ENCODE measurements around the gene NIN.
"Not testable (repeated sequence)": the region's sequence is repeated elsewhere in the genome, so short reads cannot be mapped to it uniquely, and the experiment has no call there.

NIN gene

GRCh38 chr14:50821510-50822464 lies 9.2 kb downstream of the NIN start:
- Mint-ChIP-seq H3K9me3 (no peaks in the 10 kb centered on the region), H3K27me3 (no peaks in the 10 kb centered on the region), H3K36me3 (ENCODE audit: insufficient read depth) (peaks cover 18% of the 10 kb centered on the region), H3K4me3 (peak overlapping the region; percentile 73 to 78), H3K27ac (peak overlapping the region; percentile 90 to 92), H3K4me1 (ENCODE audit: low read depth in 2 of 2) (peaks cover 59 to 81% of the 10 kb centered on the region in 2 donors)
- DNase-seq (peak; percentile 56 to 67 (median 60)), ATAC-seq (replicated peaks) (peak; percentile 85)

- Mint-ChIP-seq H3K27ac (peak overlapping the region; percentile 90 to 92), H3K9me3 (no peaks in the 10 kb centered on the region), H3K4me3 (peak overlapping the region; percentile 73 to 78), H3K27me3 (no peaks in the 10 kb centered on the region), H3K4me1 (ENCODE audit: low read depth in 2 of 2) (peaks cover 63 to 83% of the 10 kb centered on the region in 2 donors), H3K36me3 (ENCODE audit: insufficient read depth) (peaks cover 20% of the 10 kb centered on the region)
- ATAC-seq (replicated peaks) = no peak
- DNase-seq = no peak
Observed at GRCh38 chr14:50820786-50821509, 10.0 kb downstream of the NIN start.

- DNase-seq; ATAC-seq (replicated peaks); H3K9me3 Mint-ChIP-seq; H3K27me3 Mint-ChIP-seq: not testable (repeated sequence)
- H3K4me3 Mint-ChIP-seq = peak overlapping the region in 1 of 2 donors; percentile 78
- peak overlapping the region; percentile 23 to 92 for H3K27ac Mint-ChIP-seq
- peaks cover 61 to 79% of the 10 kb centered on the region in 2 donors for H3K4me1 Mint-ChIP-seq (ENCODE audit: low read depth in 2 of 2)
- peaks cover 19% of the 10 kb centered on the region for H3K36me3 Mint-ChIP-seq (ENCODE audit: insufficient read depth)
Observed at GRCh38 chr14:50819303-50819702, 11.7 kb downstream of the NIN start.

- no peak for ATAC-seq (replicated peaks)
- H3K9me3 Mint-ChIP-seq = no peaks in the 10 kb centered on the region
- no peaks in the 10 kb centered on the region for H3K27me3 Mint-ChIP-seq
- peaks cover 21% of the 10 kb centered on the region for H3K36me3 Mint-ChIP-seq (ENCODE audit: insufficient read depth)
- H3K4me1 Mint-ChIP-seq (ENCODE audit: low read depth in 2 of 2) = peaks cover 46 to 72% of the 10 kb centered on the region in 2 donors
- no peak for DNase-seq
- H3K27ac Mint-ChIP-seq = peak overlapping the region in 1 of 2 donors; percentile 76
- H3K4me3 Mint-ChIP-seq = no peak overlapping the region
Observed at GRCh38 chr14:50816395-50817047, 14.4 kb downstream of the NIN start.

GRCh38 chr14:50815526-50815925 lies 15.4 kb downstream of the NIN start:
- H3K4me3 Mint-ChIP-seq; H3K27me3 Mint-ChIP-seq; H3K9me3 Mint-ChIP-seq; DNase-seq; ATAC-seq (replicated peaks): not testable (repeated sequence)
- H3K4me1 Mint-ChIP-seq (ENCODE audit: low read depth in 2 of 2) = peaks cover 39 to 63% of the 10 kb centered on the region in 2 donors
- H3K36me3 Mint-ChIP-seq (ENCODE audit: insufficient read depth) = peaks cover 16% of the 10 kb centered on the region
- peak overlapping the region in 1 of 2 donors; percentile 76 for H3K27ac Mint-ChIP-seq

- H3K36me3 Mint-ChIP-seq (ENCODE audit: insufficient read depth) = peaks cover 16% of the 10 kb centered on the region
- H3K4me1 Mint-ChIP-seq (ENCODE audit: low read depth in 2 of 2) = peaks cover 35 to 58% of the 10 kb centered on the region in 2 donors
- not testable (repeated sequence) for ATAC-seq (replicated peaks); DNase-seq; H3K27me3 Mint-ChIP-seq; H3K9me3 Mint-ChIP-seq
- peak overlapping the region in 1 of 2 donors; percentile 76 for H3K27ac Mint-ChIP-seq
- peak overlapping the region in 1 of 2 donors; percentile 13 for H3K4me3 Mint-ChIP-seq
Observed at GRCh38 chr14:50815058-50815457, 15.9 kb downstream of the NIN start.

- Mint-ChIP-seq H3K4me3 (peak overlapping the region; percentile 21 to 51), H3K9me3 (no peaks in the 10 kb centered on the region), H3K27me3 (no peaks in the 10 kb centered on the region), H3K36me3 (ENCODE audit: insufficient read depth) (peaks cover 16% of the 10 kb centered on the region), H3K27ac (peak overlapping the region; percentile 76 to 90), H3K4me1 (ENCODE audit: low read depth in 2 of 2) (peaks cover 35 to 56% of the 10 kb centered on the region in 2 donors)
- ATAC-seq (replicated peaks) = no peak
- no peak for DNase-seq
Observed at GRCh38 chr14:50814161-50814560, 16.8 kb downstream of the NIN start.

GRCh38 chr14:50813544-50813863 lies 17.5 kb downstream of the NIN start:
- Mint-ChIP-seq H3K4me1 (ENCODE audit: low read depth in 2 of 2) (peaks cover 33 to 55% of the 10 kb centered on the region in 2 donors), H3K4me3 (peak overlapping the region; percentile 76 to 77), H3K27me3 (no peaks in the 10 kb centered on the region), H3K36me3 (ENCODE audit: insufficient read depth) (peaks cover 20% of the 10 kb centered on the region), H3K27ac (peak overlapping the region; percentile 76 to 90), H3K9me3 (no peaks in the 10 kb centered on the region)
- ATAC-seq (replicated peaks) = peak; percentile 88
- DNase-seq = no peak

- peak; percentile 12 for ATAC-seq (replicated peaks)
- Mint-ChIP-seq H3K27me3 (no peaks in the 10 kb centered on the region), H3K9me3 (no peaks in the 10 kb centered on the region), H3K4me1 (ENCODE audit: low read depth in 2 of 2) (peaks cover 31 to 52% of the 10 kb centered on the region in 2 donors), H3K27ac (peak overlapping the region; percentile 76 to 90), H3K36me3 (ENCODE audit: insufficient read depth) (peaks cover 20% of the 10 kb centered on the region), H3K4me3 (peak overlapping the region; percentile 76 to 77)
- DNase-seq = no peak
Observed at GRCh38 chr14:50812856-50813543, 18.0 kb downstream of the NIN start.

GRCh38 chr14:50812180-50812579 lies 18.8 kb downstream of the NIN start:
- no peak for ATAC-seq (replicated peaks)
- H3K4me3 Mint-ChIP-seq = peak overlapping the region; percentile 17 to 77
- DNase-seq = no peak

GRCh38 chr14:50808053-50808452 lies 22.9 kb downstream of the NIN start:
- Mint-ChIP-seq H3K36me3 (ENCODE audit: insufficient read depth) (peaks cover 29% of the 10 kb centered on the region), H3K9me3 (no peaks in the 10 kb centered on the region), H3K27ac (no peak overlapping the region), H3K27me3 (no peaks in the 10 kb centered on the region), H3K4me3 (no peak overlapping the region), H3K4me1 (ENCODE audit: low read depth in 2 of 2) (peaks cover 17 to 48% of the 10 kb centered on the region in 2 donors)
- DNase-seq (no peak), ATAC-seq (replicated peaks) (no peak)

More at GRCh38 chr14:50812180-50812579, 18.8 kb downstream of the NIN start:
- Mint-ChIP-seq H3K9me3 (no peaks in the 10 kb centered on the region), H3K27ac (peak overlapping the region; percentile 59 to 76), H3K4me1 (ENCODE audit: low read depth in 2 of 2) (peaks cover 31 to 58% of the 10 kb centered on the region in 2 donors), H3K36me3 (ENCODE audit: insufficient read depth) (peaks cover 22% of the 10 kb centered on the region), H3K27me3 (no peaks in the 10 kb centered on the region)

- Mint-ChIP-seq H3K27me3 (no peaks in the 10 kb centered on the region), H3K36me3 (ENCODE audit: insufficient read depth) (peaks cover 30% of the 10 kb centered on the region), H3K4me3 (no peak overlapping the region), H3K27ac (peak overlapping the region; percentile 1 to 29), H3K9me3 (no peaks in the 10 kb centered on the region), H3K4me1 (ENCODE audit: low read depth in 2 of 2) (peaks cover 14 to 43% of the 10 kb centered on the region in 2 donors)
- ATAC-seq (replicated peaks) (no peak), DNase-seq (no peak)
Observed at GRCh38 chr14:50806241-50806933, 24.6 kb downstream of the NIN start.

Data from effector memory CD8-positive, alpha-beta T cell (primary cell).